PFSK-1 (cell line): Measurements from ENCODE around the gene FIG4.

Source experiments
- FOXP2 ChIP-seq: optimal IDR thresholded peaks from 2 replicates; pipeline ENCODE3; 2011; ENCODE audit warnings: borderline replicate concordance, control low read depth, inconsistent platforms; ENCODE audit not compliant: insufficient read depth; ENCODE audit errors: extremely low read length, extremely low read depth
- POLR2AphosphoS5 ChIP-seq: IDR thresholded peaks from 2 replicates; pipeline ENCODE4 v1.6.1; 2012; ENCODE audit warnings: low read depth, mild to moderate bottlenecking, control low read depth, low read length, moderate library complexity
- REST ChIP-seq, 2 experiments: IDR thresholded peaks; 2 replicates each; pipeline versions ENCODE4 v1.6.1 to v1.8.0; 2011 to 2012; ENCODE audit warnings: low read depth in 2 of 2, low read length in 2 of 2, control low read depth in 1 of 2, inconsistent platforms in 1 of 2, mild to moderate bottlenecking in 1 of 2, moderate library complexity in 1 of 2; ENCODE audit not compliant: insufficient read depth in 1 of 2
- SIN3A ChIP-seq: IDR thresholded peaks from 2 replicates; pipeline ENCODE4 v1.6.1; 2012; ENCODE audit warnings: mild to moderate bottlenecking, low read length, moderate library complexity, borderline replicate concordance; ENCODE audit not compliant: insufficient read depth
- TAF1 ChIP-seq: IDR thresholded peaks from 2 replicates; pipeline ENCODE4 v1.6.1; 2012; ENCODE audit warnings: low read length, control low read depth, borderline replicate concordance; ENCODE audit not compliant: insufficient read depth

Gene FIG4

GRCh38 chr6:109807881-109808280 is 116.8 kb downstream of the FIG4 start:
- no peak for TF ChIP-seq FOXP2
- TF ChIP-seq REST (IDR thresholded peaks at IDR 0.05; ENCODE audit: insufficient read depth in 1 of 2, low read depth in 2 of 2, low read length in 2 of 2) = no peak
- TF ChIP-seq POLR2AphosphoS5 = no peak
- no peak for TF ChIP-seq TAF1
- no peak for TF ChIP-seq SIN3A

GRCh38 chr6:109808837-109809236 is 117.7 kb downstream of the FIG4 start:
- TF ChIP-seq TAF1 = no peak
- TF ChIP-seq POLR2AphosphoS5 = no peak
- no peak for TF ChIP-seq SIN3A
- TF ChIP-seq FOXP2 = no peak
- TF ChIP-seq REST (IDR thresholded peaks at IDR 0.05; ENCODE audit: insufficient read depth in 1 of 2, low read depth in 2 of 2, low read length in 2 of 2) = no peak

- TF ChIP-seq FOXP2 (no peak), TAF1 (no peak)
Observed at GRCh38 chr6:109815054-109815453, 124.0 kb downstream of the FIG4 start.

GRCh38 chr6:109816452-109817374 is 125.6 kb downstream of the FIG4 start:
- no peak for TF ChIP-seq POLR2AphosphoS5
- no peak for TF ChIP-seq REST (IDR thresholded peaks at IDR 0.05; ENCODE audit: insufficient read depth in 1 of 2, low read depth in 2 of 2, low read length in 2 of 2)
- TF ChIP-seq FOXP2 = no peak
- TF ChIP-seq TAF1 = no peak
- TF ChIP-seq SIN3A = no peak

GRCh38 chr6:109820706-109821350 is 129.7 kb downstream of the FIG4 start:
- TF ChIP-seq FOXP2 = no peak
- TF ChIP-seq POLR2AphosphoS5 = no peak
- TF ChIP-seq SIN3A = no peak
- no peak for TF ChIP-seq REST (IDR thresholded peaks at IDR 0.05; ENCODE audit: insufficient read depth in 1 of 2, low read depth in 2 of 2, low read length in 2 of 2)
- no peak for TF ChIP-seq TAF1
